ENCODE measurements around the gene CLASP1. TPM values are rescaled to one million over a fixed set of nuclear protein-coding genes. Genes with fewer than 3 reads are reported as not detected.

CLASP1 gene
- total and polyA plus RNA-seq, 2 of the 8 experiments (the other 6 are each of a cell fraction or from before 2014, with no cell fraction given): 7.3 to 53.9 TPM

DNA sequence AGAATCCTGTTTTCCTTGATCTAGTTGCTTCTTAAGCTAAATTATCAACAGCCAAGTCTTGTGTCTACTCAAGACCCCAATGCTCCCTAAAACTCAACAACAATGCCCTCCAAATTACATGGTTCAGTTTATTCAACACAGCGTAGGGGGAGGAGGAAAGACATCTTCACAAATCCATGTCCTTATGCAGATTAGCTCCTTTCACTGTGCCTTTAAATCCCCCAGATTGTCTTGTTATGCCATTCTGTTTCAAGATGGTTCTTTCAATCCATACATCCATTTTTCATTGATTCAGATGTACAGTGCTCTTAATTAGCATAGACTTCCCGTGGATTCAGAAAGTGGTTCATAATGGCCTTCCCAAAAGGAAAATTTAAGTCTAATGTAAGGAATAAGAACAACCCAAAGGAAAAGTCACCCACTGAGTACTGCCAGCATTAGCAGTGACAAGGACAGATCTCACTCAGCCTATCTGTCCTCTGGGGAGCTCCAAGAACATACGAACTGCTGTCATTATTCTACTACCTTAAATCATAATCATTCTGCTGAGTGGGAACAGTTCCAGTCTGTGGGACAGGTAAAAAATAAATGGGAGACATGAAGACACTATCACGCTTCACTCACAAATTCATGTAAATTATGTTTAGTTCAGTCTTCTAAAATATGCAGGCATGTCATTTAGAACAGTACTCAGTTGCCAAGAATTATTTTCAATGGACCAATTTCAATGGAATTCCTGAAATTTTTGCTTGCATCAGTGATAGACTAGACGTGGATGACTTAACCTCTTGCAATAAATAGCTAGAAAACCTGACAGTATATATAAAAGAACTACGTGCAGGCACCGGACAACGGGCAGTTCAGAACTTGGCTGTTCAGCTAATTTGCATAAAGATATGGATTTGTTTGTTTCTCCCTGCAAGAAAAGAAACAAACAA, 177.5 kb downstream of the CLASP1 start (continued):
- TF ChIP-seq, protein P1, sequence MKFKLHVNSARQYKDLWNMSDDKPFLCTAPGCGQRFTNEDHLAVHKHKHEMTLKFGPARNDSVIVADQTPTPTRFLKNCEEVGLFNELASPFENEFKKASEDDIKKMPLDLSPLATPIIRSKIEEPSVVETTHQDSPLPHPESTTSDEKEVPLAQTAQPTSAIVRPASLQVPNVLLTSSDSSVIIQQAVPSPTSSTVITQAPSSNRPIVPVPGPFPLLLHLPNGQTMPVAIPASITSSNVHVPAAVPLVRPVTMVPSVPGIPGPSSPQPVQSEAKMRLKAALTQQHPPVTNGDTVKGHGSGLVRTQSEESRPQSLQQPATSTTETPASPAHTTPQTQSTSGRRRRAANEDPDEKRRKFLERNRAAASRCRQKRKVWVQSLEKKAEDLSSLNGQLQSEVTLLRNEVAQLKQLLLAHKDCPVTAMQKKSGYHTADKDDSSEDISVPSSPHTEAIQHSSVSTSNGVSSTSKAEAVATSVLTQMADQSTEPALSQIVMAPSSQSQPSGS (IDR thresholded peaks at IDR 0.05; ENCODE audit: low read length): no peak
- TF ChIP-seq, protein P2, sequence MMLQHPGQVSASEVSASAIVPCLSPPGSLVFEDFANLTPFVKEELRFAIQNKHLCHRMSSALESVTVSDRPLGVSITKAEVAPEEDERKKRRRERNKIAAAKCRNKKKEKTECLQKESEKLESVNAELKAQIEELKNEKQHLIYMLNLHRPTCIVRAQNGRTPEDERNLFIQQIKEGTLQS (IDR thresholded peaks at IDR 0.05; ENCODE audit: insufficient read depth, low read depth, low read length): no peak

Measured in H1 (cell line).